BLaER1 treated with 17β-estradiol and CSF1 and Interleukin-3, amounts not matched to agents 10 nM and 100 nM (cell line): ENCODE results near the gene IGSF21.

ENCODE experiments used
- H3K27ac ChIP-seq, 11 experiments: shearing (Covaris generic); formaldehyde crosslinking; 2 replicates each; pipeline ENCODE4 v1.8.1; 2022
- H3K27me3 ChIP-seq, 11 experiments: shearing (Covaris generic); formaldehyde crosslinking; 2 replicates each; pipeline ENCODE4 v1.8.1; 2022
- H3K36me3 ChIP-seq, 11 experiments: shearing (Covaris generic); formaldehyde crosslinking; 2 replicates each; pipeline ENCODE4 v1.8.1; 2022
- H3K4me1 ChIP-seq, 10 experiments: shearing (Covaris generic); formaldehyde crosslinking; 2 replicates each; pipeline ENCODE4 v1.8.1; 2022
- H3K4me2 ChIP-seq, 11 experiments: shearing (Covaris generic); formaldehyde crosslinking; 2 replicates each; pipeline ENCODE4 v1.8.1; 2022
- H3K4me3 ChIP-seq, 10 experiments: shearing (Covaris generic); formaldehyde crosslinking; 2 replicates each; pipeline ENCODE4 v1.8.1; 2022
- H3K9ac ChIP-seq, 11 experiments: shearing (Covaris generic); formaldehyde crosslinking; 2 replicates each; pipeline ENCODE4 v1.8.1; 2022
- H3K9me3 ChIP-seq, 11 experiments: shearing (Covaris generic); formaldehyde crosslinking; replicated peaks in 1 of 11; 2 replicates each; pipeline ENCODE4 v1.8.1; 2022
- H4K20me1 ChIP-seq, 11 experiments: shearing (Covaris generic); formaldehyde crosslinking; 2 replicates each; pipeline ENCODE4 v1.8.1; 2022
- Cebpa-rat ChIP-seq, 11 experiments: shearing (Covaris generic); IDR thresholded peaks; 2 replicates each; pipeline ENCODE4 v1.8.1; 2022

IGSF21 gene

DNA sequence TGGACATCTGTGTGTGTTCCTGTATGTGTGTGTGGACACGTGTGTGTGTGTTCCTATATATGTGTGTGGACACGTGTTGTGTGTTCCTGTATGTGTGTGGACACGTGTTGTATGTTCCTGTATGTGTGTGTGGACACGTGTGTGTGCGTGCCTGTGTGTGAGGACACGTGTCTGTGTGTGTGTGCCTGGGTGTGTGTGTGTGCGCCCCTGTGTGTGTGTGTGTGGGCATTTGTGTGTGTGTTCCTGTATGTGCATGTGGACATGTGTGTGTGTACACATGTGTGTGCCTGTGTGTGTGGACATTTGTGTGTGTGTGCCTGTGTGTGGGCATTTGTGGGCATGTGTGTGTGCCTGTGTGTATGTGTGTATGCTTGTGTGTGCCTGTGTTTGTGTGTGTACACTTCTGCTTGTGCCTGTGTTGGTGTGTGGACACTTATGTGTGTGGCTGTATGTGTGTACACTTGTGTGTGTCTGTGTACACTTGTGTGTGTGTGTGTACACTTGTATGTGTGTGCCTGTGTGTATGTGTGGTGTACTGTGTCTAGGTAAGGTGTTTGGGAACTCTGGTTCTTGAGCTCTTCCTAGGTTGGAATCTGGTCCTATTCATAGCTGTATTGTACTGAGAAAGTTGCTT is 3.7 kb upstream of the IGSF21 start:
- Histone ChIP-seq H3K4me1 (peaks cover 0 to 17% (median 9%) of the 10 kb centered on the region in 10 experiments; a peak in 17 of 20 replicates), H3K4me2 (peak overlapping the region in 4 of 11 experiments; percentile 26 to 34 (median 28); a peak in 6 of 22 replicates), H3K9ac (no peak overlapping the region), H3K27ac (no peak overlapping the region), H3K9me3 (no peaks in the 10 kb centered on the region), H3K4me3 (no peak overlapping the region), H4K20me1 (peaks cover 0 to 5% (median 0%) of the 10 kb centered on the region in 11 experiments; a peak in 3 of 22 replicates), H3K36me3 (no peaks in the 10 kb centered on the region), H3K27me3 (peaks cover 26 to 37% (median 33%) of the 10 kb centered on the region in 11 experiments)
- TF ChIP-seq Cebpa-rat (IDR thresholded peaks at IDR 0.05) = no peak

GRCh38 chr1:18104546-18105100 is 3.0 kb upstream of the IGSF21 start:
- H4K20me1 ChIP-seq = peaks cover 0 to 12% (median under 1%) of the 10 kb centered on the region in 11 experiments; a peak in 6 of 22 replicates
- no peak for TF ChIP-seq Cebpa-rat (IDR thresholded peaks at IDR 0.05)
- no peaks in the 10 kb centered on the region for H3K36me3 ChIP-seq
- no peak overlapping the region for H3K9ac ChIP-seq
- peak overlapping the region in 6 of 11 experiments; percentile 11 to 34 (median 26); a peak in 6 of 22 replicates for H3K4me2 ChIP-seq
- no peaks in the 10 kb centered on the region for H3K9me3 ChIP-seq
- H3K4me1 ChIP-seq = peaks cover 0 to 17% (median 9%) of the 10 kb centered on the region in 10 experiments; a peak in 17 of 20 replicates
- H3K4me3 ChIP-seq = no peak overlapping the region
- H3K27ac ChIP-seq = no peak overlapping the region
- H3K27me3 ChIP-seq = peaks cover 33 to 44% (median 41%) of the 10 kb centered on the region in 11 experiments

DNA sequence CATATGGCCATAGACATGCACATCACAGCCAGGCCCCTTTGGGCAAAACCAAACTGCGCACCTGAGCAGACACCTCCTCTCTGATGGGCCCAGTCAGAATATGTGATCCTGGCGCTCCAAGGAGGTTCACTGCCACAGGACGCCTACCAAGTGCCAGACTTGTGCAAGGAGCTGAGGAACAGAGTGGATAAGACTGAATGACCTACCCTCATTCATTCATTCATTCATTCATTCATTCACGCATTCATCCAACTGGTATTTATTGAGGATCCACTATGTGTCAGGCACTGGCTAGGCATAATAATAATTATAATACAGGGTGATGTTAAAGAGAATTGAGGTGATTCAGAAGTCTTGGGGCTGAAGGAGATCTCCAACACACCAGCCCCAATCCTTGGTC is 2.4 kb upstream of the IGSF21 start:
- Histone ChIP-seq H3K4me1 (peaks cover 0 to 17% (median 9%) of the 10 kb centered on the region in 10 experiments; a peak in 17 of 20 replicates), H3K9me3 (no peaks in the 10 kb centered on the region), H3K27ac (no peak overlapping the region), H3K36me3 (no peaks in the 10 kb centered on the region), H3K9ac (no peak overlapping the region), H3K4me3 (no peak overlapping the region), H4K20me1 (peaks cover 0 to 18% (median 4%) of the 10 kb centered on the region in 11 experiments; a peak in 7 of 22 replicates), H3K27me3 (peaks cover 39 to 50% (median 46%) of the 10 kb centered on the region in 11 experiments), H3K4me2 (0 out of 22 replicates have a peak overlapping the region, but pooled peaks of 1 of the 11 experiments have one; percentile 27)
- TF ChIP-seq Cebpa-rat (IDR thresholded peaks at IDR 0.05) = no peak

DNA sequence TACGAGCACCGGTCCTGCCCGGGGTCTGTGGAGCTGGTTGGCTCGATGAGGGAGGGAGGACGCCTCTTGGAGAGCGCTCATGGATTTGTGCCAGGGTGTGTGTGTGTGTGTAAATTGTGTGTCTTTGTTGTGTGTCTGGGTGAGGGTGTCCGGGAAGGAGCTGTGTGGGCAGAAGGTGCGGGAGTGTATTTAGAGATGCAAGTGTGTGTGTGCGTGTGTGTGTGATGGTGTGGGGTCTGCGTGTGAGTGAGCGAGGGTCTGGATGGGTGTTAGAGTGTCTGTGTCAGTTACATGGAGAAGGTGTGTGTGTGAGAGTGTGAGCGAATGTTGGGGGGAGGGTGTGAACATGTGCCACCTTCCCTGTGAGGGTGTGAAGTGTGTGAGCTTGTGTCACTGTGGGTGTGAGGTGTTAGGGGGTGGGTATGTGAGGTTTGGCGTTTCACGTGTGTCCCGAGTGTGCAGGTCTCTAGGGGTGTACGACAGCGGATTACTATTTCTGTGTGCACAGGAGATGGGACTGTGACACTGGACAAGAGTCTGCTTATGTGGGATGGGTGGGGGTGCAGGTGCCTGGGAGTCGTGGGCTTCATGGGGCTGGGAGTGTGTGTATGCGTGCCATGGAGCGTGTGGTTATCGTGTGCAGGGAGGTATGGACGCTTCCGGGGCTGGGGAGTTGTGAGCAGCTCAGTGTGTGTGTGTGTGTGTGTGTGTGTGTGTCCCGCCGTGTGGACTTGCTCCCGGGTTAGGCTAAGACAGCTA is 880 bp downstream of the IGSF21 start:
- Histone ChIP-seq H3K27me3 (peaks cover 62 to 79% (median 74%) of the 10 kb centered on the region in 11 experiments), H3K4me1 (peaks cover 0 to 17% (median 9%) of the 10 kb centered on the region in 10 experiments; a peak in 16 of 20 replicates), H3K9ac (no peak overlapping the region), H4K20me1 (peaks cover 0 to 29% (median 8%) of the 10 kb centered on the region in 11 experiments; a peak in 9 of 22 replicates), H3K9me3 (no peaks in the 10 kb centered on the region), H3K4me3 (no peak overlapping the region), H3K4me2 (no peak overlapping the region), H3K27ac (no peak overlapping the region), H3K36me3 (no peaks in the 10 kb centered on the region)
- TF ChIP-seq Cebpa-rat (IDR thresholded peaks at IDR 0.05) = no peak

DNA sequence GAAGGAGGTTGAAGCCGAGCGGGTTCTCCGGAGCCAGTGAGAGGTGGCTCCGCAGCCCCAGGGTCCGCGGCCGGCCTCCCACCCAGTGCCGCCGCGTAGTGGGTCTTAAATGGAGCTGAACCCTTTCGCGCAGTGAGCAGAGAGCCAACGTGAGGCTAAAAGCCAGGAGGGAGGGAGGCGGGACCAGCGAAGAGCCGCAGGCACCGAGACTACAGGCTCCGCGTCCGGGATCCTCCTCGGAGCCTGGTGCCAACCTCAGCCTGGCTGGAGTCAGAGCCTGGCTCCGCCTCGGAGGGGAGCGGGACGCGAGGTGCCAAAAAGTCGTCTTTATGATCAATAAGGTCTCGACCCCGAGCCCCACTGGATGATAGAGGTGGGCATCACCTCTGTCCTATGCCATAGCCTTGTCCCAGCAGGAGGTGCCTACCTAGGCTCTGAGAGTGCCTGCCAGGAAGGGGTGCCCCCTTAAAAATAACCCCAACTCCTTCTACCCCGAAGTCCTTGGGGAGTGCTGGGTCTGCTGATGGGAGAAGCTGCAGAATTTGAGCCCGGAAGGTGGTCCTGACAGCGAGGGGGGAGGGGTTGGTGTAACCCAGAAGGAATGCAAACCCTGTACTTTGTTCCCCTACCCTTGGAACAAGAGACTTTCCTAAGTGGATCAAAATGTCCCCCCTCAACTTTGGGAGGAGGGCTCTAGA is 1.6 kb downstream of the IGSF21 start:
- Histone ChIP-seq H3K9me3 (no peaks in the 10 kb centered on the region), H4K20me1 (peaks cover 0 to 29% (median 8%) of the 10 kb centered on the region in 11 experiments; a peak in 9 of 22 replicates), H3K36me3 (no peaks in the 10 kb centered on the region), H3K27me3 (peaks cover 62 to 79% (median 74%) of the 10 kb centered on the region in 11 experiments), H3K4me2 (no peak overlapping the region), H3K4me3 (no peak overlapping the region), H3K27ac (no peak overlapping the region), H3K4me1 (peaks cover 0 to 16% (median 7%) of the 10 kb centered on the region in 10 experiments; a peak in 16 of 20 replicates), H3K9ac (no peak overlapping the region)
- TF ChIP-seq Cebpa-rat (IDR thresholded peaks at IDR 0.05) = no peak

DNA sequence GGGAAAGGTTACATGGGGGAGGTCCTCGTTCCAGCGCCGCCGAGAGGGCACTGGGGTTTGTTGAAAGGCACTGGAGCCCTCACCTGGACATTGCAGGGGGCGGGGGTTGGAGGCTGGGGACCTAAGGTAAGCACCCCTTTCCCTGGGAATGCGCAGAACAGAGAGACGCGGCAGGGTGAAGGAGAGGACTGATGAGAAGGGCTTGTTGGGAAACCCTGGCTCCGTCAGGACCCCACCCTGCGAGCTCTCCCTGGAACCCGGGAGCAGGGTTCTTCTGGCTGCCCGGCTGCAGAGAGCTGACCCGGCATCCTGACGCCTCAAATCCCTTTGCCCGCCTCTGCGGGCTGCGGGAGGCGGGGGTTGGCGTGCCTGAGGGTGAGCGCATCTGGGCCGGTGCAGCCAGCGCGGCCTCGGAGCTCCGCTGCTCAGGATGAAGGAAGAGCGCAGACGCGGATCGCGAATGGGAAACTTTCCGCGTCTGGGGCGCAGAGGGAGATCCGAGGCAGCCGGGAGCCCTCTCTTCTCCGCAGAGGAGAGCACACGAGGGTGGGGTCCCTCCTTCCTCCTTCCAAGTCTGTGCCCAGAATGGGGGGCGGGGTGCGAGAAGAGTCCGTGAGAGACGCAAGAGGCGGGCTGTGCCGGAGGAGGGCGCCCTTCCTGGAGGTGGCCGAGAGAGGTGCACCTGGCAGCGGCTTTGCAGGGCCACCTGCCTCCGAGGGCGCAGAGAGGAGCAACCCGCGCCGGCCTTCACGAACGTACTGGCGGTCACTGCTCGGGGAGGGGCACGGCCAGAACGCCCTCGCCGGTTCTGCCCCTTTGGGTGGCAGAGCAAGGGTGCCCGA is 2.4 kb downstream of the IGSF21 start:
- H3K27me3 ChIP-seq = peaks cover 62 to 79% (median 74%) of the 10 kb centered on the region in 11 experiments
- H4K20me1 ChIP-seq = peaks cover 0 to 29% (median 8%) of the 10 kb centered on the region in 11 experiments; a peak in 9 of 22 replicates
- TF ChIP-seq Cebpa-rat (IDR thresholded peaks at IDR 0.05) = no peak
- H3K36me3 ChIP-seq = no peaks in the 10 kb centered on the region
- H3K4me2 ChIP-seq = no peak overlapping the region; a peak in 1 of 22 replicates
- H3K27ac ChIP-seq = no peak overlapping the region
- no peak overlapping the region for H3K4me3 ChIP-seq
- H3K9ac ChIP-seq = no peak overlapping the region
- H3K9me3 ChIP-seq = no peaks in the 10 kb centered on the region
- H3K4me1 ChIP-seq = peaks cover 0 to 10% (median 0%) of the 10 kb centered on the region in 10 experiments; a peak in 7 of 20 replicates

DNA sequence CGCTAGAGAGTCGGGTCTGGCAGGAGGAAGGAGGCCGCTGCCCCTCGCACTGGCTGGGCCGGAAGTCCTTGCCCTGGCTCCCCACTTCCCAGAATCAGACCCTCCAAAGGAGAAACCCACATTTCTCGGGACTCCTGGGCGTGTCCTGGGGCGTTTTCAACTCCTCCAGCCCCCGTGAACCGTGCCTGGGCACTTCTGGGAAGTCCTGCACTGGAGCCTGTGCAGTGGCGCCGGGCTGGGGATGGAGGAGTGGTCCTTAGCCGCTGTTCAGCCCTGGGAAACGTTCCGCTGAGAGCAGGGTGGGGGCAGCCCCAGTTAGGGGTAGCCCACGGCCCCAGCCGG is 3.0 kb downstream of the IGSF21 start:
- H3K27me3 ChIP-seq = peaks cover 62 to 76% (median 73%) of the 10 kb centered on the region in 11 experiments
- H3K36me3 ChIP-seq = no peaks in the 10 kb centered on the region
- no peak overlapping the region for H3K4me3 ChIP-seq
- peaks cover 0 to 10% (median 0%) of the 10 kb centered on the region in 10 experiments; a peak in 6 of 20 replicates for H3K4me1 ChIP-seq
- H4K20me1 ChIP-seq = peaks cover 0 to 29% (median 8%) of the 10 kb centered on the region in 11 experiments; a peak in 9 of 22 replicates
- H3K4me2 ChIP-seq = no peak overlapping the region; a peak in 1 of 22 replicates
- H3K27ac ChIP-seq = no peak overlapping the region
- no peak overlapping the region for H3K9ac ChIP-seq
- H3K9me3 ChIP-seq = no peaks in the 10 kb centered on the region
- no peak for TF ChIP-seq Cebpa-rat (IDR thresholded peaks at IDR 0.05)

- H3K9me3 ChIP-seq = no peaks in the 10 kb centered on the region
- peaks cover 0 to 10% (median 0%) of the 10 kb centered on the region in 10 experiments; a peak in 6 of 20 replicates for H3K4me1 ChIP-seq
- H3K27ac ChIP-seq = no peak overlapping the region
- H3K27me3 ChIP-seq = peaks cover 62 to 72% (median 69%) of the 10 kb centered on the region in 11 experiments
- H3K36me3 ChIP-seq = no peaks in the 10 kb centered on the region
- no peak overlapping the region for H3K9ac ChIP-seq
- TF ChIP-seq Cebpa-rat (IDR thresholded peaks at IDR 0.05) = no peak
- H3K4me2 ChIP-seq = no peak overlapping the region
- H4K20me1 ChIP-seq = peaks cover 0 to 29% (median 8%) of the 10 kb centered on the region in 11 experiments; a peak in 9 of 22 replicates
- no peak overlapping the region for H3K4me3 ChIP-seq
These were observed 3.4 kb downstream of the IGSF21 start for GRCh38 chr1:18110968-18111367.
